HepG2 (cell line): ENCODE measurements around the gene TMEM221. TPM values are rescaled to one million over a fixed set of nuclear protein-coding genes. Genes with fewer than 3 reads are reported as not detected.
A peak's percentile ranks its signal among the peaks of the same experiment; 100 is the strongest.

ENCODE experiments used
- DPF2 ChIP-seq: sonication (generic); formaldehyde crosslinking; IDR thresholded peaks from 2 replicates; pipeline ENCODE4 v1.4.0; 2020; ENCODE audit warnings: mild to moderate bottlenecking, low read depth, missing genetic modification reagents, borderline replicate concordance
- FOXA3 ChIP-seq: IDR thresholded peaks from 2 replicates; pipeline ENCODE4 v1.6.1; 2016; ENCODE audit warnings: missing genetic modification reagents, missing compliant biosample characterization
- IKZF1 ChIP-seq: fragments of 450-650 bp; IDR thresholded peaks from 2 replicates; pipeline ENCODE4 v1.7.1; 2016
- KLF6 ChIP-seq: IDR thresholded peaks from 2 replicates; pipeline ENCODE4 v1.8.0; 2016; ENCODE audit warnings: missing biosample characterization, missing genetic modification reagents
- MIER2 ChIP-seq: IDR thresholded peaks from 2 replicates; pipeline ENCODE4 v1.6.1; 2016; ENCODE audit warnings: missing biosample characterization, missing genetic modification reagents
- ZNF296 ChIP-seq: sonication (generic); formaldehyde crosslinking; conservative IDR thresholded peaks from 2 replicates; pipeline ENCODE4 v1.5.0; 2020; ENCODE audit warnings: mild to moderate bottlenecking, missing genetic modification reagents
- ZNF331 ChIP-seq: sonication (generic); formaldehyde crosslinking; IDR thresholded peaks from 2 replicates; pipeline ENCODE4 v1.4.0; 2020; ENCODE audit warnings: missing genetic modification reagents
- ZNF382 ChIP-seq: sonication (generic); formaldehyde crosslinking; IDR thresholded peaks from 2 replicates; pipeline ENCODE4 v1.5.0; 2020; ENCODE audit warnings: missing genetic modification reagents, mild to moderate bottlenecking, borderline replicate concordance
- ZNF605 ChIP-seq: sonication (generic); formaldehyde crosslinking; IDR thresholded peaks from 2 replicates; pipeline ENCODE4 v1.8.0; 2022; ENCODE audit warnings: mild to moderate bottlenecking, missing genetic modification reagents
- ZNF616 ChIP-seq: sonication (generic); formaldehyde crosslinking; IDR thresholded peaks from 2 replicates; pipeline ENCODE4 v1.5.0; 2020; ENCODE audit warnings: low read depth, mild to moderate bottlenecking, missing genetic modification reagents
- ZNF670 ChIP-seq: sonication (generic); formaldehyde crosslinking; IDR thresholded peaks from 2 replicates; pipeline ENCODE4 v1.8.0; 2022; ENCODE audit warnings: mild to moderate bottlenecking, missing genetic modification reagents, borderline replicate concordance
- ZNF781 ChIP-seq: sonication (generic); formaldehyde crosslinking; IDR thresholded peaks from 2 replicates; pipeline ENCODE4 v1.5.1; 2020; ENCODE audit warnings: borderline replicate concordance, mild to moderate bottlenecking, missing genetic modification reagents; ENCODE audit errors: not compliant biosample characterization
- ZNF790 ChIP-seq: sonication (generic); formaldehyde crosslinking; IDR thresholded peaks from 2 replicates; pipeline ENCODE4 v1.8.0; 2022; ENCODE audit warnings: missing genetic modification reagents, mild to moderate bottlenecking, borderline replicate concordance
- ZNF841 ChIP-seq: sonication (generic); formaldehyde crosslinking; IDR thresholded peaks from 2 replicates; pipeline ENCODE4 v1.8.1; 2023; ENCODE audit warnings: missing genetic modification reagents, borderline replicate concordance
- polyA plus RNA-seq, 8 experiments: library from polyadenylated mRNA; depleted of rRNA in 3 of 8; stranded (reverse) in 7 of 8; unstranded in 1 of 8; fragments of >200 nt; fragmentation: Illumina TruSeq in 4 of 8; extraction: Trizol in 4 of 8; gene quantifications; 2 replicates each; pipeline versions ENCODE4 v1.2.1 to v1.2.3, GENCODE V29; 2011 to 2016; ENCODE audit warnings: low read depth in 4 of 8, missing spikeins in 1 of 8, mixed read lengths in 1 of 8; ENCODE audit not compliant: insufficient read depth in 1 of 8
- total RNA-seq, 5 experiments: library from RNA; depleted of rRNA; stranded (reverse); fragments of >200 nt; fragmentation: Illumina TruSeq; extraction: Trizol; gene quantifications; 2 replicates each; pipeline ENCODE4 v1.2.3, GENCODE V29; 2016; ENCODE audit warnings: low read depth in 1 of 5
- TF ChIP-seq, protein P1 (sequence below): sonication (generic); formaldehyde crosslinking; IDR thresholded peaks from 2 replicates; pipeline ENCODE4 v1.5.1; 2020; ENCODE audit warnings: missing genetic modification reagents, mild to moderate bottlenecking, borderline replicate concordance
- TF ChIP-seq, protein P2 (sequence below): sonication (generic); formaldehyde crosslinking; IDR thresholded peaks from 2 replicates; pipeline ENCODE4 v1.4.0; 2020; ENCODE audit warnings: missing genetic modification reagents, borderline replicate concordance
- TF ChIP-seq, protein P3 (sequence below): sonication (generic); formaldehyde crosslinking; IDR thresholded peaks from 2 replicates; pipeline ENCODE4 v1.4.0; 2020; ENCODE audit warnings: missing genetic modification reagents
- TF ChIP-seq, protein P4 (sequence below): sonication (generic); formaldehyde crosslinking; IDR thresholded peaks from 2 replicates; pipeline ENCODE4 v1.4.0; 2020; ENCODE audit warnings: missing genetic modification reagents, mild to moderate bottlenecking, borderline replicate concordance

The TMEM221 gene
- total and polyA plus RNA-seq, 2 of the 13 experiments (the other 11 are each of a cell fraction or from before 2014, with no cell fraction given): 0.33 to 0.77 TPM

DNA sequence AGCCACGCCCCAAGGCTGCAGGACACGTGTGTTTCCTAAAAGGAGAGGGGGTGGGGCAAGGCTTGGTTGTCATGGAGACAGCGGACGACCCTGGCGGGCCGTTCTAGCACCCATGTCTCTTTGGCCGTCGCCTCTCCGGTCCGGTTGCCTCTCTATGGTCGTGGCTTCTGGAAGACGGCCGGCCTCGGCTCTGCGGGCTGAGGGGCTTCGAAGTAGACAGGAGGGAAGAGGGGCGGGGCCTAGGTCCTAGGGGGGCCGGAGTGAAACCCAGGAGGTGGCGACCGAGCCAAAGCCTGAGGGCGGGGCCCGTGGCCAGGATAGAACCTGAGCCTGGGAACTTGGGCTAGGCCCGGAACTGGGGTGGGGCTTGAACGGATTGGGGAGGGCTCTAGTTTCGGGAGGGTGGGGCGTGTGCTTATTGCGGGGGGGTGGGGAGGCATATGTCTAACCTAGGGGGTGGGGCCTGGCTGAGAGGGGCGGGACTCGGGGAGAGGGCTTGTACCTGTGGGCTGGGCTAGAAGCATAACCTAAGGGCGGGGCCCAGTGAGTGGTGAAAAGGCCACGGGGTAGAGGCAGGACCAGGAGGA, 21.1 kb upstream of the TMEM221 start (continued):
- TF ChIP-seq KLF6 (CRISPR knock-in tag) (no peak), MIER2 (CRISPR knock-in tag) (no peak), DPF2 (CRISPR knock-in tag) (no peak), ZNF296 (CRISPR knock-in tag) (no peak), FOXA3 (CRISPR knock-in tag) (no peak), ZNF616 (no peak), ZNF331 (CRISPR knock-in tag) (no peak), ZNF790 (no peak), IKZF1 (no peak), ZNF781 (CRISPR knock-in tag) (no peak), ZNF605 (peak; percentile 46), ZNF841 (no peak), ZNF670 (CRISPR knock-in tag) (no peak), ZNF382 (CRISPR knock-in tag) (no peak)
- TF ChIP-seq, protein P1, sequence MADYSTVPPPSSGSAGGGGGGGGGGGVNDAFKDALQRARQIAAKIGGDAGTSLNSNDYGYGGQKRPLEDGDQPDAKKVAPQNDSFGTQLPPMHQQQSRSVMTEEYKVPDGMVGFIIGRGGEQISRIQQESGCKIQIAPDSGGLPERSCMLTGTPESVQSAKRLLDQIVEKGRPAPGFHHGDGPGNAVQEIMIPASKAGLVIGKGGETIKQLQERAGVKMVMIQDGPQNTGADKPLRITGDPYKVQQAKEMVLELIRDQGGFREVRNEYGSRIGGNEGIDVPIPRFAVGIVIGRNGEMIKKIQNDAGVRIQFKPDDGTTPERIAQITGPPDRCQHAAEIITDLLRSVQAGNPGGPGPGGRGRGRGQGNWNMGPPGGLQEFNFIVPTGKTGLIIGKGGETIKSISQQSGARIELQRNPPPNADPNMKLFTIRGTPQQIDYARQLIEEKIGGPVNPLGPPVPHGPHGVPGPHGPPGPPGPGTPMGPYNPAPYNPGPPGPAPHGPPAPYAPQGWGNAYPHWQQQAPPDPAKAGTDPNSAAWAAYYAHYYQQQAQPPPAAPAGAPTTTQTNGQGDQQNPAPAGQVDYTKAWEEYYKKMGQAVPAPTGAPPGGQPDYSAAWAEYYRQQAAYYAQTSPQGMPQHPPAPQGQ (CRISPR knock-in tag): no peak
- TF ChIP-seq, protein P2, sequence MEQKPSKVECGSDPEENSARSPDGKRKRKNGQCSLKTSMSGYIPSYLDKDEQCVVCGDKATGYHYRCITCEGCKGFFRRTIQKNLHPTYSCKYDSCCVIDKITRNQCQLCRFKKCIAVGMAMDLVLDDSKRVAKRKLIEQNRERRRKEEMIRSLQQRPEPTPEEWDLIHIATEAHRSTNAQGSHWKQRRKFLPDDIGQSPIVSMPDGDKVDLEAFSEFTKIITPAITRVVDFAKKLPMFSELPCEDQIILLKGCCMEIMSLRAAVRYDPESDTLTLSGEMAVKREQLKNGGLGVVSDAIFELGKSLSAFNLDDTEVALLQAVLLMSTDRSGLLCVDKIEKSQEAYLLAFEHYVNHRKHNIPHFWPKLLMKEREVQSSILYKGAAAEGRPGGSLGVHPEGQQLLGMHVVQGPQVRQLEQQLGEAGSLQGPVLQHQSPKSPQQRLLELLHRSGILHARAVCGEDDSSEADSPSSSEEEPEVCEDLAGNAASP (CRISPR knock-in tag): no peak
- TF ChIP-seq, protein P3, sequence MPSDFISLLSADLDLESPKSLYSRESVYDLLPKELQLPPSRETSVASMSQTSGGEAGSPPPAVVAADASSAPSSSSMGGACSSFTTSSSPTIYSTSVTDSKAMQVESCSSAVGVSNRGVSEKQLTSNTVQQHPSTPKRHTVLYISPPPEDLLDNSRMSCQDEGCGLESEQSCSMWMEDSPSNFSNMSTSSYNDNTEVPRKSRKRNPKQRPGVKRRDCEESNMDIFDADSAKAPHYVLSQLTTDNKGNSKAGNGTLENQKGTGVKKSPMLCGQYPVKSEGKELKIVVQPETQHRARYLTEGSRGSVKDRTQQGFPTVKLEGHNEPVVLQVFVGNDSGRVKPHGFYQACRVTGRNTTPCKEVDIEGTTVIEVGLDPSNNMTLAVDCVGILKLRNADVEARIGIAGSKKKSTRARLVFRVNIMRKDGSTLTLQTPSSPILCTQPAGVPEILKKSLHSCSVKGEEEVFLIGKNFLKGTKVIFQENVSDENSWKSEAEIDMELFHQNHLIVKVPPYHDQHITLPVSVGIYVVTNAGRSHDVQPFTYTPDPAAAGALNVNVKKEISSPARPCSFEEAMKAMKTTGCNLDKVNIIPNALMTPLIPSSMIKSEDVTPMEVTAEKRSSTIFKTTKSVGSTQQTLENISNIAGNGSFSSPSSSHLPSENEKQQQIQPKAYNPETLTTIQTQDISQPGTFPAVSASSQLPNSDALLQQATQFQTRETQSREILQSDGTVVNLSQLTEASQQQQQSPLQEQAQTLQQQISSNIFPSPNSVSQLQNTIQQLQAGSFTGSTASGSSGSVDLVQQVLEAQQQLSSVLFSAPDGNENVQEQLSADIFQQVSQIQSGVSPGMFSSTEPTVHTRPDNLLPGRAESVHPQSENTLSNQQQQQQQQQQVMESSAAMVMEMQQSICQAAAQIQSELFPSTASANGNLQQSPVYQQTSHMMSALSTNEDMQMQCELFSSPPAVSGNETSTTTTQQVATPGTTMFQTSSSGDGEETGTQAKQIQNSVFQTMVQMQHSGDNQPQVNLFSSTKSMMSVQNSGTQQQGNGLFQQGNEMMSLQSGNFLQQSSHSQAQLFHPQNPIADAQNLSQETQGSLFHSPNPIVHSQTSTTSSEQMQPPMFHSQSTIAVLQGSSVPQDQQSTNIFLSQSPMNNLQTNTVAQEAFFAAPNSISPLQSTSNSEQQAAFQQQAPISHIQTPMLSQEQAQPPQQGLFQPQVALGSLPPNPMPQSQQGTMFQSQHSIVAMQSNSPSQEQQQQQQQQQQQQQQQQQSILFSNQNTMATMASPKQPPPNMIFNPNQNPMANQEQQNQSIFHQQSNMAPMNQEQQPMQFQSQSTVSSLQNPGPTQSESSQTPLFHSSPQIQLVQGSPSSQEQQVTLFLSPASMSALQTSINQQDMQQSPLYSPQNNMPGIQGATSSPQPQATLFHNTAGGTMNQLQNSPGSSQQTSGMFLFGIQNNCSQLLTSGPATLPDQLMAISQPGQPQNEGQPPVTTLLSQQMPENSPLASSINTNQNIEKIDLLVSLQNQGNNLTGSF (CRISPR knock-in tag): no peak
- TF ChIP-seq, protein P4, sequence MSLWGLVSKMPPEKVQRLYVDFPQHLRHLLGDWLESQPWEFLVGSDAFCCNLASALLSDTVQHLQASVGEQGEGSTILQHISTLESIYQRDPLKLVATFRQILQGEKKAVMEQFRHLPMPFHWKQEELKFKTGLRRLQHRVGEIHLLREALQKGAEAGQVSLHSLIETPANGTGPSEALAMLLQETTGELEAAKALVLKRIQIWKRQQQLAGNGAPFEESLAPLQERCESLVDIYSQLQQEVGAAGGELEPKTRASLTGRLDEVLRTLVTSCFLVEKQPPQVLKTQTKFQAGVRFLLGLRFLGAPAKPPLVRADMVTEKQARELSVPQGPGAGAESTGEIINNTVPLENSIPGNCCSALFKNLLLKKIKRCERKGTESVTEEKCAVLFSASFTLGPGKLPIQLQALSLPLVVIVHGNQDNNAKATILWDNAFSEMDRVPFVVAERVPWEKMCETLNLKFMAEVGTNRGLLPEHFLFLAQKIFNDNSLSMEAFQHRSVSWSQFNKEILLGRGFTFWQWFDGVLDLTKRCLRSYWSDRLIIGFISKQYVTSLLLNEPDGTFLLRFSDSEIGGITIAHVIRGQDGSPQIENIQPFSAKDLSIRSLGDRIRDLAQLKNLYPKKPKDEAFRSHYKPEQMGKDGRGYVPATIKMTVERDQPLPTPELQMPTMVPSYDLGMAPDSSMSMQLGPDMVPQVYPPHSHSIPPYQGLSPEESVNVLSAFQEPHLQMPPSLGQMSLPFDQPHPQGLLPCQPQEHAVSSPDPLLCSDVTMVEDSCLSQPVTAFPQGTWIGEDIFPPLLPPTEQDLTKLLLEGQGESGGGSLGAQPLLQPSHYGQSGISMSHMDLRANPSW (CRISPR knock-in tag): no peak
